Caki2 (cell line): ENCODE measurements around the gene PIH1D2. TPM values are rescaled to one million over a fixed set of nuclear protein-coding genes. Genes with fewer than 3 reads are reported as not detected.
"Not testable (repeated sequence)": the region's sequence is repeated elsewhere in the genome, so short reads cannot be mapped to it uniquely, and the experiment has no call there.

Experiments
- DNase-seq: peaks from one replicate; pipeline ENCODE4 v3.0.0-alpha.2; 2015; ENCODE audit warnings: low read depth
- in situ Hi-C: cut with HindIII; loops from 2 replicates; pipeline ENCODE4 v1.10.0; 2016; ENCODE audit warnings: low sequenced_read_pairs, low pct_unique_long_range_greater_than_20kb, mixed read lengths
- total RNA-seq: library from RNA; depleted of rRNA; stranded (reverse); fragments of >200 nt; shearing (Covaris generic); gene quantifications from 2 replicates; pipeline ENCODE4 v1.2.3, GENCODE V29; 2014; ENCODE audit warnings: low replicate concordance; rRNA removed

PIH1D2 gene
- 0.49 and 11.4 TPM in 2 replicates for total RNA-seq

- peak; percentile 84 for DNase-seq
- in situ Hi-C loops, result no loop called here
These were observed at the start of gene PIH1D2, which contains the start of gene NKAPD1 for GRCh38 chr11:112073941-112074811. TSS of gene PIH1D2 (minus strand) at chr11:112074017. CDS start at chr11:112073174, 843 bp downstream. TSS of gene NKAPD1 (plus strand) at chr11:112074299. CDS start at chr11:112075575, 1,276 bp downstream.

GRCh38 chr11:112123129-112123528, 49.3 kb upstream of the PIH1D2 start:
- in situ Hi-C loops, result no loop called here
- no peak for DNase-seq

GRCh38 chr11:112121981-112122615, 48.3 kb upstream of the PIH1D2 start:
- DNase-seq, result no peak
- in situ Hi-C loops, result no loop called here

- in situ Hi-C loops, result no loop called here
- no peak for DNase-seq
These were observed 44.4 kb upstream of the PIH1D2 start for GRCh38 chr11:112118176-112118575.

GRCh38 chr11:112115386-112115785, 41.6 kb upstream of the PIH1D2 start:
- in situ Hi-C loops, result no loop called here
- no peak for DNase-seq

- no peak for DNase-seq
- in situ Hi-C loops, result no loop called here
These were observed 40.6 kb upstream of the PIH1D2 start for GRCh38 chr11:112114460-112114859.

- in situ Hi-C loops, result no loop called here
- peak; percentile 53 for DNase-seq
These were observed 40.0 kb upstream of the PIH1D2 start for GRCh38 chr11:112113539-112114457.

GRCh38 chr11:112106070-112106469, 32.3 kb upstream of the PIH1D2 start:
- peak; percentile 57 for DNase-seq
- in situ Hi-C loops, result loop anchor here (10.0 kb wide), 1 partner anchor 49 kb away; no protein-coding TSS in a partner anchor

- no peak for DNase-seq
- in situ Hi-C loops, result loop anchor here (10.0 kb wide), 1 partner anchor 51 kb away; no protein-coding TSS in a partner anchor
These were observed 29.6 kb upstream of the PIH1D2 start for GRCh38 chr11:112103446-112103845.

GRCh38 chr11:112100462-112100861, 26.6 kb upstream of the PIH1D2 start:
- in situ Hi-C loops, result loop anchor here (10.0 kb wide), 1 partner anchor 54 kb away; no protein-coding TSS in a partner anchor

GRCh38 chr11:112097734-112098528, 24.1 kb upstream of the PIH1D2 start:
- DNase-seq, result no peak
- in situ Hi-C loops, result no loop called here

More at GRCh38 chr11:112100462-112100861, 26.6 kb upstream of the PIH1D2 start:
- no peak for DNase-seq

- in situ Hi-C loops, result no loop called here
- no peak for DNase-seq
These were observed 22.4 kb upstream of the PIH1D2 start for GRCh38 chr11:112096194-112096593.

- DNase-seq, in situ Hi-C loops: not testable (repeated sequence)
These were observed 21.5 kb upstream of the PIH1D2 start for GRCh38 chr11:112095302-112095701.

GRCh38 chr11:112087212-112087611, 13.4 kb upstream of the PIH1D2 start:
- no peak for DNase-seq

GRCh38 chr11:112086422-112087191, 12.8 kb upstream of the PIH1D2 start, which contains the start of the genes SDHD and TIMM8B:
TSS of gene SDHD (plus strand) at chr11:112086873. CDS start at chr11:112086908, 35 bp downstream.
TSS of gene TIMM8B (minus strand) at chr11:112086756. CDS start at chr11:112086723, 33 bp downstream.
- in situ Hi-C loops, result no loop called here
- DNase-seq, result peak; percentile 87

More at GRCh38 chr11:112087212-112087611, 13.4 kb upstream of the PIH1D2 start:
- in situ Hi-C loops, result no loop called here

- in situ Hi-C loops, result no loop called here
- peak; percentile 13 for DNase-seq
These were observed 12.1 kb upstream of the PIH1D2 start for GRCh38 chr11:112085822-112086421.
